GM18867 (cell line): Measurements from ENCODE around the gene ILDR1.
"Not testable (repeated sequence)": the region's sequence is repeated elsewhere in the genome, so short reads cannot be mapped to it uniquely, and the experiment has no call there.

Experiments
- ATAC-seq: cut with Tn5 transposase; IDR thresholded peaks from one replicate; pipeline ENCODE4 v1.9.1; 2021; ENCODE audit warnings: mild to moderate bottlenecking, moderate library complexity; ENCODE audit not compliant: unreplicated experiment

The ILDR1 gene

GRCh38 chr3:122021811-122022401, at the start of gene ILDR1:
TSS of gene ILDR1 (minus strand) at chr3:122022247. CDS start at chr3:122022077, 170 bp downstream.
- no peak for ATAC-seq

- peak; percentile 45 for ATAC-seq
These were observed 45.7 kb upstream of the ILDR1 start for GRCh38 chr3:122067588-122068240.

GRCh38 chr3:122067214-122067550, 45.1 kb upstream of the ILDR1 start:
- peak; percentile 54 for ATAC-seq

- peak; percentile 8 for ATAC-seq
These were observed 44.5 kb upstream of the ILDR1 start for GRCh38 chr3:122066331-122067213.

GRCh38 chr3:122064326-122064725, 42.3 kb upstream of the ILDR1 start:
- ATAC-seq = no peak

- ATAC-seq = peak; percentile 27
These were observed 41.9 kb upstream of the ILDR1 start for GRCh38 chr3:122063908-122064307.

GRCh38 chr3:122060040-122060698, 38.1 kb upstream of the ILDR1 start:
- ATAC-seq = no peak

- peak; percentile 40 for ATAC-seq
These were observed 36.2 kb upstream of the ILDR1 start for GRCh38 chr3:122058294-122058693.

- no peak for ATAC-seq
These were observed 35.6 kb upstream of the ILDR1 start for GRCh38 chr3:122057671-122058070.

GRCh38 chr3:122055215-122055614, 33.2 kb upstream of the ILDR1 start, which contains the start of gene CD86:
TSS of gene CD86 (plus strand) at chr3:122055362. CDS start at chr3:122055490, 128 bp downstream.
- peak; percentile 85 for ATAC-seq

GRCh38 chr3:122052968-122053367, 30.9 kb upstream of the ILDR1 start:
- ATAC-seq = peak; percentile 41

- ATAC-seq = not testable (repeated sequence)
These were observed 25.7 kb upstream of the ILDR1 start for GRCh38 chr3:122047773-122048172.

- not testable (repeated sequence) for ATAC-seq
These were observed 25.2 kb upstream of the ILDR1 start for GRCh38 chr3:122047296-122047695.

- ATAC-seq = no peak
These were observed 11.0 kb upstream of the ILDR1 start for GRCh38 chr3:122033023-122033422.

GRCh38 chr3:122032531-122032930, 10.5 kb upstream of the ILDR1 start:
- ATAC-seq = no peak

- ATAC-seq = peak; percentile 29
These were observed 9.0 kb upstream of the ILDR1 start for GRCh38 chr3:122031123-122031468.

GRCh38 chr3:122030381-122031122, 8.5 kb upstream of the ILDR1 start:
- ATAC-seq = peak; percentile 51

- peak; percentile 94 for ATAC-seq
These were observed 3.2 kb upstream of the ILDR1 start for GRCh38 chr3:122025296-122025695.

GRCh38 chr3:122024800-122025199, 2.8 kb upstream of the ILDR1 start:
- no peak for ATAC-seq

GRCh38 chr3:122023335-122023910, 1.4 kb upstream of the ILDR1 start:
- no peak for ATAC-seq
